Measurements from ENCODE around the gene TNRC18. TPM values are rescaled to one million over a fixed set of nuclear protein-coding genes. Genes with fewer than 3 reads are reported as not detected.

Gene TNRC18
- total and polyA plus RNA-seq, 2 of the 8 experiments (the other 6 are each of a cell fraction or from before 2014, with no cell fraction given) = 1.7 to 8.6 TPM

DNA sequence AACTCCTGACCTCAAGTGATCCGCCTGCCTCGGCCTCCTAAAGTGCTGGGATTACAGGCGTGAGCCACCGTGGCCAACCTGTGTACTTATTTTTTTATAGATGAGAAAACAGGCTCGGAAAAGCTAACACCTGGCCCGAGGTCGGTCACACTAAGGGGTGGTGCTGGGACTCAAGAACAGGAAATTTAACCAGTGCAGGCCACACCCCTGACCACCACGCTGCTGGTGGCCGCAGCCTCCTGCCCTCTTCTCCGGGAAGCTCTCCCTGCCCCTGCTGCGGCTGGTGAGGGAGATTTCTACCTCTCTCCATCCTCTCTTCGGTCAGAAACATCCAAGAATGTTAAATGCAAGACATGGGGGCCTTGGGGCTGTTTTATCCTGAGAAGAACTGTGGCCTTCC is 63.2 kb downstream of the TNRC18 start (continued):
- TF ChIP-seq, protein P1, sequence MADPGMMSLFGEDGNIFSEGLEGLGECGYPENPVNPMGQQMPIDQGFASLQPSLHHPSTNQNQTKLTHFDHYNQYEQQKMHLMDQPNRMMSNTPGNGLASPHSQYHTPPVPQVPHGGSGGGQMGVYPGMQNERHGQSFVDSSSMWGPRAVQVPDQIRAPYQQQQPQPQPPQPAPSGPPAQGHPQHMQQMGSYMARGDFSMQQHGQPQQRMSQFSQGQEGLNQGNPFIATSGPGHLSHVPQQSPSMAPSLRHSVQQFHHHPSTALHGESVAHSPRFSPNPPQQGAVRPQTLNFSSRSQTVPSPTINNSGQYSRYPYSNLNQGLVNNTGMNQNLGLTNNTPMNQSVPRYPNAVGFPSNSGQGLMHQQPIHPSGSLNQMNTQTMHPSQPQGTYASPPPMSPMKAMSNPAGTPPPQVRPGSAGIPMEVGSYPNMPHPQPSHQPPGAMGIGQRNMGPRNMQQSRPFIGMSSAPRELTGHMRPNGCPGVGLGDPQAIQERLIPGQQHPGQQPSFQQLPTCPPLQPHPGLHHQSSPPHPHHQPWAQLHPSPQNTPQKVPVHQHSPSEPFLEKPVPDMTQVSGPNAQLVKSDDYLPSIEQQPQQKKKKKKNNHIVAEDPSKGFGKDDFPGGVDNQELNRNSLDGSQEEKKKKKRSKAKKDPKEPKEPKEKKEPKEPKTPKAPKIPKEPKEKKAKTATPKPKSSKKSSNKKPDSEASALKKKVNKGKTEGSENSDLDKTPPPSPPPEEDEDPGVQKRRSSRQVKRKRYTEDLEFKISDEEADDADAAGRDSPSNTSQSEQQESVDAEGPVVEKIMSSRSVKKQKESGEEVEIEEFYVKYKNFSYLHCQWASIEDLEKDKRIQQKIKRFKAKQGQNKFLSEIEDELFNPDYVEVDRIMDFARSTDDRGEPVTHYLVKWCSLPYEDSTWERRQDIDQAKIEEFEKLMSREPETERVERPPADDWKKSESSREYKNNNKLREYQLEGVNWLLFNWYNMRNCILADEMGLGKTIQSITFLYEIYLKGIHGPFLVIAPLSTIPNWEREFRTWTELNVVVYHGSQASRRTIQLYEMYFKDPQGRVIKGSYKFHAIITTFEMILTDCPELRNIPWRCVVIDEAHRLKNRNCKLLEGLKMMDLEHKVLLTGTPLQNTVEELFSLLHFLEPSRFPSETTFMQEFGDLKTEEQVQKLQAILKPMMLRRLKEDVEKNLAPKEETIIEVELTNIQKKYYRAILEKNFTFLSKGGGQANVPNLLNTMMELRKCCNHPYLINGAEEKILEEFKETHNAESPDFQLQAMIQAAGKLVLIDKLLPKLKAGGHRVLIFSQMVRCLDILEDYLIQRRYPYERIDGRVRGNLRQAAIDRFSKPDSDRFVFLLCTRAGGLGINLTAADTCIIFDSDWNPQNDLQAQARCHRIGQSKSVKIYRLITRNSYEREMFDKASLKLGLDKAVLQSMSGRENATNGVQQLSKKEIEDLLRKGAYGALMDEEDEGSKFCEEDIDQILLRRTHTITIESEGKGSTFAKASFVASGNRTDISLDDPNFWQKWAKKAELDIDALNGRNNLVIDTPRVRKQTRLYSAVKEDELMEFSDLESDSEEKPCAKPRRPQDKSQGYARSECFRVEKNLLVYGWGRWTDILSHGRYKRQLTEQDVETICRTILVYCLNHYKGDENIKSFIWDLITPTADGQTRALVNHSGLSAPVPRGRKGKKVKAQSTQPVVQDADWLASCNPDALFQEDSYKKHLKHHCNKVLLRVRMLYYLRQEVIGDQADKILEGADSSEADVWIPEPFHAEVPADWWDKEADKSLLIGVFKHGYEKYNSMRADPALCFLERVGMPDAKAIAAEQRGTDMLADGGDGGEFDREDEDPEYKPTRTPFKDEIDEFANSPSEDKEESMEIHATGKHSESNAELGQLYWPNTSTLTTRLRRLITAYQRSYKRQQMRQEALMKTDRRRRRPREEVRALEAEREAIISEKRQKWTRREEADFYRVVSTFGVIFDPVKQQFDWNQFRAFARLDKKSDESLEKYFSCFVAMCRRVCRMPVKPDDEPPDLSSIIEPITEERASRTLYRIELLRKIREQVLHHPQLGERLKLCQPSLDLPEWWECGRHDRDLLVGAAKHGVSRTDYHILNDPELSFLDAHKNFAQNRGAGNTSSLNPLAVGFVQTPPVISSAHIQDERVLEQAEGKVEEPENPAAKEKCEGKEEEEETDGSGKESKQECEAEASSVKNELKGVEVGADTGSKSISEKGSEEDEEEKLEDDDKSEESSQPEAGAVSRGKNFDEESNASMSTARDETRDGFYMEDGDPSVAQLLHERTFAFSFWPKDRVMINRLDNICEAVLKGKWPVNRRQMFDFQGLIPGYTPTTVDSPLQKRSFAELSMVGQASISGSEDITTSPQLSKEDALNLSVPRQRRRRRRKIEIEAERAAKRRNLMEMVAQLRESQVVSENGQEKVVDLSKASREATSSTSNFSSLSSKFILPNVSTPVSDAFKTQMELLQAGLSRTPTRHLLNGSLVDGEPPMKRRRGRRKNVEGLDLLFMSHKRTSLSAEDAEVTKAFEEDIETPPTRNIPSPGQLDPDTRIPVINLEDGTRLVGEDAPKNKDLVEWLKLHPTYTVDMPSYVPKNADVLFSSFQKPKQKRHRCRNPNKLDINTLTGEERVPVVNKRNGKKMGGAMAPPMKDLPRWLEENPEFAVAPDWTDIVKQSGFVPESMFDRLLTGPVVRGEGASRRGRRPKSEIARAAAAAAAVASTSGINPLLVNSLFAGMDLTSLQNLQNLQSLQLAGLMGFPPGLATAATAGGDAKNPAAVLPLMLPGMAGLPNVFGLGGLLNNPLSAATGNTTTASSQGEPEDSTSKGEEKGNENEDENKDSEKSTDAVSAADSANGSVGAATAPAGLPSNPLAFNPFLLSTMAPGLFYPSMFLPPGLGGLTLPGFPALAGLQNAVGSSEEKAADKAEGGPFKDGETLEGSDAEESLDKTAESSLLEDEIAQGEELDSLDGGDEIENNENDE (IDR thresholded peaks at IDR 0.05; ENCODE audit: insufficient replicate concordance, low read length) = no peak
- TF ChIP-seq EGR1 (IDR thresholded peaks at IDR 0.05; ENCODE audit: borderline replicate concordance, low read depth, low read length) = no peak
- no peak for TF ChIP-seq CHD2 (IDR thresholded peaks at IDR 0.05; ENCODE audit: low read length)
- TF ChIP-seq, protein P2, sequence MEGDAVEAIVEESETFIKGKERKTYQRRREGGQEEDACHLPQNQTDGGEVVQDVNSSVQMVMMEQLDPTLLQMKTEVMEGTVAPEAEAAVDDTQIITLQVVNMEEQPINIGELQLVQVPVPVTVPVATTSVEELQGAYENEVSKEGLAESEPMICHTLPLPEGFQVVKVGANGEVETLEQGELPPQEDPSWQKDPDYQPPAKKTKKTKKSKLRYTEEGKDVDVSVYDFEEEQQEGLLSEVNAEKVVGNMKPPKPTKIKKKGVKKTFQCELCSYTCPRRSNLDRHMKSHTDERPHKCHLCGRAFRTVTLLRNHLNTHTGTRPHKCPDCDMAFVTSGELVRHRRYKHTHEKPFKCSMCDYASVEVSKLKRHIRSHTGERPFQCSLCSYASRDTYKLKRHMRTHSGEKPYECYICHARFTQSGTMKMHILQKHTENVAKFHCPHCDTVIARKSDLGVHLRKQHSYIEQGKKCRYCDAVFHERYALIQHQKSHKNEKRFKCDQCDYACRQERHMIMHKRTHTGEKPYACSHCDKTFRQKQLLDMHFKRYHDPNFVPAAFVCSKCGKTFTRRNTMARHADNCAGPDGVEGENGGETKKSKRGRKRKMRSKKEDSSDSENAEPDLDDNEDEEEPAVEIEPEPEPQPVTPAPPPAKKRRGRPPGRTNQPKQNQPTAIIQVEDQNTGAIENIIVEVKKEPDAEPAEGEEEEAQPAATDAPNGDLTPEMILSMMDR (IDR thresholded peaks at IDR 0.05; ENCODE audit: control extremely low read depth in 1 of 3, insufficient read depth in 1 of 3, low read depth in 1 of 3, low read length in 3 of 3) = no peak
- no peak for TF ChIP-seq SUZ12 (IDR thresholded peaks at IDR 0.05; ENCODE audit: low read length)
- TF ChIP-seq HDAC6 (IDR thresholded peaks at IDR 0.05; ENCODE audit: low read depth, low read length) = no peak
